HepG2 (cell line): ENCODE measurements around the gene SCAANT1. TPM values are rescaled to one million over a fixed set of nuclear protein-coding genes. Genes with fewer than 3 reads are reported as not detected.

Experiments
- ATAC-seq: fragments of 200-7000 bp; cut with Tn5 transposase; 3 replicates; pipeline ENCODE4 v1.9.1; 2020; ENCODE audit warnings: mild to moderate bottlenecking, moderate library complexity
- BruUV-seq: library from RNA; stranded (reverse); fragments of 400-500 nt; replicated peaks from 2 replicates; lab custom pipeline; 2021; lab: Mats Ljungman, UMichigan
- CTCF ChIA-PET: fragments of 300-600 bp; formaldehyde crosslinking; extraction: SDS; loops from one replicate; lab custom pipeline; 2021; ENCODE audit warnings: low total read pairs, inconsistent platforms, low intra/inter-chr PET ratio; lab: Yijun Ruan, JAX
- POLR2A ChIA-PET: fragments of 350-600 bp; sonication (Branson Sonifier 250); formaldehyde crosslinking; loops from one replicate; lab custom pipeline; 2020; ENCODE audit warnings: antibody characterized with exemption, inconsistent platforms; lab: Yijun Ruan, JAX
- DNase-seq: peaks from one replicate; pipeline ENCODE4 v3.0.0-alpha.2; 2015; ENCODE audit warnings: low spot score
- FAIRE-seq: peaks from 3 replicates; lab custom pipeline; 2011; peaks lifted over from hg19 to GRCh38; lab: Jason Lieb, UNC
- H2AFZ ChIP-seq: one replicate; pipeline ENCODE4 v1.6.1; 2011; ENCODE audit warnings: low read length, inconsistent platforms
- H3K27ac ChIP-seq: fragments of 300-600 bp; 3 replicates; pipeline ENCODE4 v1.8.0; 2011; ENCODE audit warnings: mixed run types, mild to moderate bottlenecking, mixed read lengths, low read length, inconsistent platforms; ENCODE audit not compliant: insufficient read depth; ENCODE audit errors: extremely low read length
- H3K27me3 ChIP-seq, 2 experiments: fragments of 200-600 bp in 1 of 2; 2 replicates in 1 of 2; 3 replicates in 1 of 2; pipeline versions ENCODE4 v1.6.0 to v1.8.0; 2011; ENCODE audit warnings: low read length in 2 of 2, mild to moderate bottlenecking in 2 of 2, moderate library complexity in 2 of 2, inconsistent platforms in 1 of 2; ENCODE audit not compliant: insufficient read depth in 2 of 2, control insufficient read depth in 1 of 2
- H3K36me3 ChIP-seq, 2 experiments: fragments of 200-600 bp in 1 of 2; replicated peaks in 1 of 2; 2 replicates in 1 of 2; 3 replicates in 1 of 2; pipeline versions ENCODE4 v1.5.1 to v1.8.0; 2011; ENCODE audit warnings: low read length in 2 of 2, inconsistent platforms in 1 of 2; ENCODE audit not compliant: insufficient read depth in 2 of 2, control insufficient read depth in 1 of 2
- H3K4me1 ChIP-seq: 2 replicates; pipeline ENCODE4 v1.5.1; 2012; ENCODE audit warnings: low read length, inconsistent platforms; ENCODE audit not compliant: insufficient read depth
- H3K4me2 ChIP-seq: 2 replicates; pipeline ENCODE4 v1.6.0; 2011; ENCODE audit warnings: low read depth, low read length, inconsistent platforms
- H3K4me3 ChIP-seq, 3 experiments: fragments of 200-600 bp in 1 of 3; sonication (generic), shearing (Covaris generic) in 1 of 3; replicated peaks in 1 of 3; 2 replicates each; pipeline ENCODE4 v1.5.1; 2011 to 2016; ENCODE audit warnings: low read length in 3 of 3, inconsistent platforms in 2 of 3, low read depth in 2 of 3, mild to moderate bottlenecking in 2 of 3, control low read depth in 1 of 3, mixed read lengths in 1 of 3; ENCODE audit not compliant: insufficient read depth in 1 of 3
- H3K79me2 ChIP-seq: one replicate; pipeline ENCODE4 v1.6.1; 2011; ENCODE audit warnings: low read length, inconsistent platforms; ENCODE audit not compliant: insufficient read depth
- H3K9ac ChIP-seq: 2 replicates; pipeline ENCODE4 v1.6.0; 2011; ENCODE audit warnings: mild to moderate bottlenecking, low read depth, low read length, inconsistent platforms; ENCODE audit not compliant: insufficient read depth
- H3K9me3 ChIP-seq: 2 replicates; pipeline ENCODE4 v1.5.1; 2012; ENCODE audit warnings: mild to moderate bottlenecking, low read length
- H4K20me1 ChIP-seq: 2 replicates; pipeline ENCODE4 v1.6.0; 2011; ENCODE audit warnings: inconsistent platforms, mild to moderate bottlenecking, low read length, moderate library complexity; ENCODE audit not compliant: insufficient read depth
- ARHGAP35 ChIP-seq: sonication (generic); formaldehyde crosslinking; IDR thresholded peaks from 2 replicates; pipeline ENCODE4 v1.9.0; 2022; ENCODE audit warnings: mild to moderate bottlenecking, inconsistent platforms, moderate library complexity, missing genetic modification reagents, borderline replicate concordance
- CBX2 ChIP-seq, 2 experiments: fragments of 200-600 bp in 1 of 2; sonication (generic); formaldehyde crosslinking in 1 of 2; IDR thresholded peaks; 2 replicates each; pipeline versions ENCODE4 v1.7.0 to v1.8.1; 2018 to 2022; ENCODE audit warnings: low read depth in 2 of 2, low read length in 1 of 2, mild to moderate bottlenecking in 1 of 2, missing genetic modification reagents in 1 of 2
- CC2D1A ChIP-seq: sonication (generic); formaldehyde crosslinking; IDR thresholded peaks from 2 replicates; pipeline ENCODE4 v1.8.1; 2023; ENCODE audit warnings: mild to moderate bottlenecking, missing genetic modification reagents
- CREBL2 ChIP-seq: sonication (generic); formaldehyde crosslinking; IDR thresholded peaks from 2 replicates; pipeline ENCODE4 v1.8.1; 2023; ENCODE audit warnings: missing genetic modification reagents, mild to moderate bottlenecking, borderline replicate concordance
- ELF4 ChIP-seq: sonication (generic); formaldehyde crosslinking; IDR thresholded peaks from 2 replicates; pipeline ENCODE4 v1.5.0; 2020; ENCODE audit warnings: missing genetic modification reagents, mild to moderate bottlenecking, moderate library complexity, borderline replicate concordance
- FIP1L1 ChIP-seq: fragments of 200-400 bp; formaldehyde crosslinking; IDR thresholded peaks from 2 replicates; pipeline ENCODE4 v1.6.1; 2018; ENCODE audit warnings: low read depth, mild to moderate bottlenecking, low read length, moderate library complexity, borderline replicate concordance; ENCODE audit not compliant: insufficient read depth
- GLMP ChIP-seq: sonication (generic); formaldehyde crosslinking; IDR thresholded peaks from 2 replicates; pipeline ENCODE4 v1.9.0; 2021; ENCODE audit warnings: missing genetic modification reagents, mild to moderate bottlenecking, borderline replicate concordance
- MAX ChIP-seq: IDR thresholded peaks from 2 replicates; pipeline ENCODE4 v1.6.1; 2012; ENCODE audit warnings: inconsistent platforms
- MIER3 ChIP-seq: IDR thresholded peaks from 2 replicates; pipeline ENCODE4 v1.6.1; 2016; ENCODE audit warnings: missing compliant biosample characterization, borderline replicate concordance
- MXD4 ChIP-seq: IDR thresholded peaks from 2 replicates; pipeline ENCODE4 v1.6.1; 2016; ENCODE audit warnings: mild to moderate bottlenecking, missing biosample characterization, missing genetic modification reagents
- RAD51 ChIP-seq: fragments of 450-650 bp; IDR thresholded peaks from 2 replicates; pipeline ENCODE4 v1.6.1; 2016; ENCODE audit warnings: borderline replicate concordance
- SOX13 ChIP-seq, 3 experiments: fragments of 450-650 bp in 1 of 3; sonication (generic) in 1 of 3; formaldehyde crosslinking in 1 of 3; IDR thresholded peaks in 2 of 3; conservative IDR thresholded peaks in 1 of 3; 2 replicates each; pipeline versions ENCODE4 v1.5.0 to v1.6.1; 2016 to 2020; ENCODE audit warnings: antibody characterized with exemption in 1 of 3, mild to moderate bottlenecking in 1 of 3, missing compliant biosample characterization in 1 of 3, missing genetic modification reagents in 1 of 3, moderate library complexity in 1 of 3
- SOX5 ChIP-seq: IDR thresholded peaks from 2 replicates; pipeline ENCODE4 v1.6.1; 2016; ENCODE audit warnings: borderline replicate concordance
- TARDBP ChIP-seq: sonication (generic); formaldehyde crosslinking; IDR thresholded peaks from 2 replicates; pipeline ENCODE4 v1.8.0; 2022; ENCODE audit warnings: mild to moderate bottlenecking, missing genetic modification reagents
- TERF1 ChIP-seq: sonication (generic); formaldehyde crosslinking; IDR thresholded peaks from 2 replicates; pipeline ENCODE4 v1.8.0; 2022; ENCODE audit warnings: mild to moderate bottlenecking, missing genetic modification reagents, moderate library complexity
- TFE3 ChIP-seq: IDR thresholded peaks from 2 replicates; pipeline ENCODE4 v1.6.1; 2016
- TRIM24 ChIP-seq: sonication (generic); formaldehyde crosslinking; IDR thresholded peaks from 2 replicates; pipeline ENCODE4 v1.8.0; 2022; ENCODE audit warnings: mild to moderate bottlenecking, missing genetic modification reagents
- ZNF432 ChIP-seq: sonication (generic); formaldehyde crosslinking; IDR thresholded peaks from 2 replicates; pipeline ENCODE4 v1.5.0; 2020; ENCODE audit warnings: missing genetic modification reagents, mild to moderate bottlenecking, borderline replicate concordance
- ZNF446 ChIP-seq: sonication (generic); formaldehyde crosslinking; IDR thresholded peaks from 2 replicates; pipeline ENCODE4 v1.5.0; 2020; ENCODE audit warnings: mild to moderate bottlenecking, missing genetic modification reagents
- ZNF605 ChIP-seq: sonication (generic); formaldehyde crosslinking; IDR thresholded peaks from 2 replicates; pipeline ENCODE4 v1.8.0; 2022; ENCODE audit warnings: mild to moderate bottlenecking, missing genetic modification reagents
- ZNF607 ChIP-seq: sonication (generic); formaldehyde crosslinking; IDR thresholded peaks from 2 replicates; pipeline ENCODE4 v1.5.1; 2020; ENCODE audit warnings: missing genetic modification reagents, mild to moderate bottlenecking, borderline replicate concordance
- WGBS: methylation state at CpG from one replicate; pipeline ENCODE4 v1.1.6; 2017; ENCODE audit warnings: low lambda C conversion rate; 5-methylcytosine and 5-hydroxymethylcytosine counted together
- in situ Hi-C: cut with HindIII; loops from 2 replicates; pipeline ENCODE4 v1.10.0; 2017; ENCODE audit warnings: low pct_unique_long_range_greater_than_20kb; ENCODE audit not compliant: extremely low pct_ligation_motif_present
- intact Hi-C: fragments of 100-400 bp; cut with micrococcal nuclease; formaldehyde crosslinking; loops from one replicate; pipeline ENCODE4 v1.10.0; 2022; ENCODE audit not compliant: unreplicated experiment
- polyA plus RNA-seq, 8 experiments: library from polyadenylated mRNA; depleted of rRNA in 3 of 8; stranded (reverse) in 7 of 8; unstranded in 1 of 8; fragments of >200 nt; fragmentation: Illumina TruSeq in 4 of 8; extraction: Trizol in 4 of 8; gene quantifications; 2 replicates each; pipeline versions ENCODE4 v1.2.1 to v1.2.3, GENCODE V29; 2011 to 2016; ENCODE audit warnings: low read depth in 4 of 8, missing spikeins in 1 of 8, mixed read lengths in 1 of 8; ENCODE audit not compliant: insufficient read depth in 1 of 8
- total RNA-seq, 5 experiments: library from RNA; depleted of rRNA; stranded (reverse); fragments of >200 nt; fragmentation: Illumina TruSeq; extraction: Trizol; gene quantifications; 2 replicates each; pipeline ENCODE4 v1.2.3, GENCODE V29; 2016; ENCODE audit warnings: low read depth in 1 of 5

The SCAANT1 gene
- total and polyA plus RNA-seq, 2 of the 13 experiments (the other 11 are each of a cell fraction or from before 2014, with no cell fraction given), result not detected

GRCh38 chr3:63874769-63875168, 37.4 kb downstream of the SCAANT1 start:
- ChIA-PET POLR2A (interaction anchor here (1.3 to 1.6 kb wide), 2 partner anchors 11 to 37 kb away, joined by 6 to 9 read pairs; partner anchors contain the start of genes ATXN7, SCAANT1 and THOC7), CTCF (no interaction called here)
- no peak overlapping the region for H3K9ac ChIP-seq
- intact Hi-C loops (no loop called here), in situ Hi-C loops (no loop called here)
- no peak overlapping the region for H2AFZ ChIP-seq
- WGBS, result 69% methylated on average over 2 of the region's 3 CpGs
- no peaks in the 10 kb centered on the region for H3K27me3 ChIP-seq
- FAIRE-seq, result peak; percentile 64
- DNase-seq, result peak; percentile 75
- peak; percentile 85 for ATAC-seq
- peaks cover 10% of the 10 kb centered on the region for H4K20me1 ChIP-seq
- H3K4me3 ChIP-seq, result no peak overlapping the region
- peak overlapping the region; percentile 34 for H3K4me2 ChIP-seq
- H3K79me2 ChIP-seq, result peaks cover 51% of the 10 kb centered on the region
- no peaks in the 10 kb centered on the region for H3K36me3 ChIP-seq
- peak overlapping the region; percentile 33 for H3K27ac ChIP-seq
- peaks cover 45% of the 10 kb centered on the region for H3K4me1 ChIP-seq
- BruUV-seq, result no TSS peak
- H3K9me3 ChIP-seq, result no peaks in the 10 kb centered on the region
- no peak for TF ChIP-seq ZNF432
- no peak for TF ChIP-seq MIER3
- TF ChIP-seq MAX, result no peak
- no peak for TF ChIP-seq FIP1L1
- TF ChIP-seq CREBL2 (CRISPR knock-in tag), result no peak
- no peak for TF ChIP-seq ZNF446 (CRISPR knock-in tag)
- no peak for TF ChIP-seq ELF4 (CRISPR knock-in tag)
- TF ChIP-seq CC2D1A (CRISPR knock-in tag), result no peak
- no peak for TF ChIP-seq ARHGAP35
- no peak for TF ChIP-seq MXD4 (CRISPR knock-in tag)
- peak; percentile 30; the same call in 1 of the 2 replicates for TF ChIP-seq RAD51
- TF ChIP-seq TERF1 (CRISPR knock-in tag), result no peak
- TF ChIP-seq TRIM24, result no peak
- TF ChIP-seq SOX5 (CRISPR knock-in tag), result no peak
- TF ChIP-seq TARDBP (CRISPR knock-in tag), result no peak
- TF ChIP-seq TFE3 (CRISPR knock-in tag), result peak; percentile 80
- TF ChIP-seq ZNF605 (CRISPR knock-in tag), result no peak
- TF ChIP-seq GLMP (CRISPR knock-in tag), result no peak
- TF ChIP-seq CBX2 (IDR thresholded peaks at IDR 0.05; ENCODE audit: low read depth, low read length), result no peak
- no peak for TF ChIP-seq CBX2 (CRISPR knock-in tag; IDR thresholded peaks at IDR 0.05; ENCODE audit: low read depth)
- TF ChIP-seq ZNF607, result no peak
- no peak for TF ChIP-seq SOX13 (IDR thresholded peaks at IDR 0.05)
- peak in 1 of 2 experiments; percentile 12; a peak in 1 of 4 replicates for TF ChIP-seq SOX13 (CRISPR knock-in tag; conservative IDR thresholded peaks at IDR 0.05 in 1 of 2, IDR thresholded peaks at IDR 0.05 in 1 of 2)
